ENCODE measurements around the gene BCAS4. TPM values are rescaled to one million over a fixed set of nuclear protein-coding genes. Genes with fewer than 3 reads are reported as not detected.

BCAS4 gene
- total and polyA plus RNA-seq, 8 donors, result under 0.01 to 7.2 (median 2.2) TPM; not detected in 1

DNA sequence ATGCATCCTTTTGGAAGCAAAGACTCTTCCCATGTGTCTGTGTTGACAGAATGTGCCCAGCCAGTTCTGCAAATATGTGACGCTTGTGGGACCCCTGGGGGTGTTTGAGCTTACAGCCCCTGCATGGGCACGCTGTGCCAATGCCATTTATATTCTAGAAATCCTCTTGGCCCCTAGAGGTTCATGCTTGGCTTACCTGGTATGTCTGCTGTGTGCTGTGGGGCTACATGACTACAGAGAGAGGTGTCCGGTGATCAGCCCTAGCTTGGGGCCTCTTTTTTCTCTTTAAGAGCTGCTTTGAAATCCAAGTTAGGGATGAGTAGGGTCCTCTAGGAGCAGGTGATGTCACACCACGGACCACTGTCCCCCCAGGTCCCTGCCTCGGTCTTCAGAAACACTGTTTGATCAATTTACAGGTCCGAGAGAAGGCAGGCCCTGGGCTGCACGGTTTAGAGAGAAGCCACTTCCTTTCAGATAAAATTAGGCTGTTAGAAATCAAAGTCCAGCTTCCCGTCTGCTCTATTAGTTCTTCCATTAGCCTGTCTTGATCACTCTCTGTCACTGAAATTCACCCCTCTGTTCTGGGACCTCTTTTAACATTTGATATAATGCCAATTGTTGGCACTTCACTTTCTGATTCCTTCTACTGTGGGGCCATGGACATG is 26.5 kb downstream of the BCAS4 start:
- Histone ChIP-seq H3K4me1 (peaks cover 12 to 55% (median 31%) of the 10 kb centered on the region in 4 donors), H3K27me3 (no peaks in the 10 kb centered on the region), H3K9me3 (no peaks in the 10 kb centered on the region), H3K27ac (no peak overlapping the region), H3K4me3 (no peak overlapping the region), H3K36me3 (no peaks in the 10 kb centered on the region)
- DNase-seq, result no peak
- TF ChIP-seq POLR2A (IDR thresholded peaks at IDR 0.05), result no peak
- no peak for TF ChIP-seq POLR2AphosphoS5 (IDR thresholded peaks at IDR 0.05)
- TF ChIP-seq, protein P1, sequence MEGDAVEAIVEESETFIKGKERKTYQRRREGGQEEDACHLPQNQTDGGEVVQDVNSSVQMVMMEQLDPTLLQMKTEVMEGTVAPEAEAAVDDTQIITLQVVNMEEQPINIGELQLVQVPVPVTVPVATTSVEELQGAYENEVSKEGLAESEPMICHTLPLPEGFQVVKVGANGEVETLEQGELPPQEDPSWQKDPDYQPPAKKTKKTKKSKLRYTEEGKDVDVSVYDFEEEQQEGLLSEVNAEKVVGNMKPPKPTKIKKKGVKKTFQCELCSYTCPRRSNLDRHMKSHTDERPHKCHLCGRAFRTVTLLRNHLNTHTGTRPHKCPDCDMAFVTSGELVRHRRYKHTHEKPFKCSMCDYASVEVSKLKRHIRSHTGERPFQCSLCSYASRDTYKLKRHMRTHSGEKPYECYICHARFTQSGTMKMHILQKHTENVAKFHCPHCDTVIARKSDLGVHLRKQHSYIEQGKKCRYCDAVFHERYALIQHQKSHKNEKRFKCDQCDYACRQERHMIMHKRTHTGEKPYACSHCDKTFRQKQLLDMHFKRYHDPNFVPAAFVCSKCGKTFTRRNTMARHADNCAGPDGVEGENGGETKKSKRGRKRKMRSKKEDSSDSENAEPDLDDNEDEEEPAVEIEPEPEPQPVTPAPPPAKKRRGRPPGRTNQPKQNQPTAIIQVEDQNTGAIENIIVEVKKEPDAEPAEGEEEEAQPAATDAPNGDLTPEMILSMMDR (IDR thresholded peaks at IDR 0.05), result no peak
- no peak for TF ChIP-seq EP300 (IDR thresholded peaks at IDR 0.05)
- intact Hi-C loops (cut with DNase I; ENCODE audit: low total_unique reads), result no loop called here
- 72 to 79% (median 76%) methylated on average over 8 of the region's 8 CpGs for WGBS, 5 donors

DNA sequence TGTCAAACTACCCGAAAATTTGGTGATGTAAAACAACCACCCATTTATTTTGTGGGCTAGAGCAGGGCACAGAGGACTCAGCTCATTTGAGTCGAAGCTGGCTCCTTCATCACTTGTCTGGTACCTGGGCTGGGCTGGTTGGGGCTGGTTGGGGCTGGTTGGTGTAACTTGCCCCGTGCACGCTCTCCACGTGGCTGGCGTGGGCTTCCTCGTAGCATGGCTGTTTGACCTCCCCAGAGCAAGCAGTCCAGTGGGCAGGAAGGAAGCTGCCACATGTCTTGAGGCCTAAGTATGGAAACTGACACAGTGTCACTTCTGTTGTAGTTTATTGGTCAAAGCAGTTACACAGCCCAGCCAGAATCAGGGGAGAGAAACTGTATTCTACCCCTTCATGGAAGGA is 27.1 kb downstream of the BCAS4 start:
- Histone ChIP-seq H3K4me1 (peaks cover 12 to 54% (median 29%) of the 10 kb centered on the region in 4 donors), H3K4me3 (no peak overlapping the region), H3K27ac (no peak overlapping the region), H3K9me3 (no peaks in the 10 kb centered on the region), H3K36me3 (no peaks in the 10 kb centered on the region), H3K27me3 (no peaks in the 10 kb centered on the region)
- TF ChIP-seq EP300 (IDR thresholded peaks at IDR 0.05) (no peak), POLR2A (IDR thresholded peaks at IDR 0.05) (no peak), POLR2AphosphoS5 (IDR thresholded peaks at IDR 0.05) (no peak)
- TF ChIP-seq, protein P1 (IDR thresholded peaks at IDR 0.05), result no peak
- intact Hi-C loops (cut with DNase I; ENCODE audit: low total_unique reads), result no loop called here
- DNase-seq, result no peak
- 78 to 83% (median 81%) methylated on average over 7 of the region's 7 CpGs for WGBS, 5 donors

DNA sequence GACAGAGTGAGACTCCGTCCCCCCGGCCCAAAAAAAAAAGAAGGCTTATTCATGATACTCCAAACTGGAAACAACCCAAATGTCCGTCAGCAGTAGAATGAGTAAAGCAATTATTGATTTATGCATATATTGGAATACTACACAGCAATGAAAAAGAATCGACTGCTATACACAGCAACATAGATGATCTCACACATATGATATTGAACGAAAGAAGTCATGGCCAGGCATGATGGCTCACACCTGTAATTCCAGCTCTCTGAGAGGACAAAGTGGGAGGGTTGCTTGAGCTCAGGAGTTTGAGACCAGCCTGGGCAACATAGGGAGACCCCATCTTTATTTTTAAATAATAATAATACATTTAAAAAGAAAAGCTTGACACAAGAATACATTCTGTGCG is 28.5 kb downstream of the BCAS4 start:
- intact Hi-C loops (cut with DNase I; ENCODE audit: low total_unique reads), result no loop called here
- no peak for DNase-seq
- peaks cover 7 to 46% (median 21%) of the 10 kb centered on the region in 4 donors for H3K4me1 ChIP-seq
- H3K27me3 ChIP-seq, result no peaks in the 10 kb centered on the region
- no peak overlapping the region for H3K4me3 ChIP-seq
- TF ChIP-seq POLR2A (IDR thresholded peaks at IDR 0.05) (no peak), POLR2AphosphoS5 (IDR thresholded peaks at IDR 0.05) (no peak), EP300 (IDR thresholded peaks at IDR 0.05) (no peak)
- TF ChIP-seq, protein P1 (IDR thresholded peaks at IDR 0.05), result no peak
- H3K27ac ChIP-seq, result peak overlapping the region in 4 of 5 donors; percentile 73 to 81 (median 78)
- H3K36me3 ChIP-seq, result no peaks in the 10 kb centered on the region
- H3K9me3 ChIP-seq, result no peaks in the 10 kb centered on the region
- WGBS, 5 donors, result 95 to 100% (median 98%) methylated on average over 6 of the region's 6 CpGs

DNA sequence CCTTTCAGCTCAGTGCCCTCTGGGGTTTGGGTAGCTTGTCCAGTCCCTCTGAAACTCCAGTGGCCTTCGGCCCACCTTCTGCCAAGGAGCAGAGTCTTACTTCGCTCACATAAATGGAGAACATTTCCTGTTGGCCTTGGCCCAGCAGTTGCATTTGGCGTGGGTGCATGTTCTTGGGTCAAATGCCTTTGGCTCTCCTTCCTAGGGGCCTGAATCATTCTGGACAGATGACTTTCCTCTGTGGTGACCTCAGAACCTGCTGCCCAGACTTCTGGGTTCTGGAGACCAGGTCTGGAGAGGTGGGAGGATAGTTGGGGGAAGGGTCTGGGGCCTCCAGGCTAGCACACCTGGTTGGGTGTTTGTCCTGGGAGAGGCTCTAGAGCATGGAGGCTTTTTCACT is 29.3 kb downstream of the BCAS4 start:
- DNase-seq, result peak; percentile 28 to 92
- TF ChIP-seq EP300 (IDR thresholded peaks at IDR 0.05), result peak; percentile 15
- no peak for TF ChIP-seq POLR2A (IDR thresholded peaks at IDR 0.05)
- peak; percentile 64 to 93 (median 76) for TF ChIP-seq POLR2AphosphoS5 (IDR thresholded peaks at IDR 0.05)
- intact Hi-C loops (cut with DNase I; ENCODE audit: low total_unique reads), result no loop called here
- Histone ChIP-seq H3K9me3 (no peaks in the 10 kb centered on the region), H3K27ac (peak overlapping the region; percentile 25 to 81 (median 77)), H3K4me3 (no peak overlapping the region), H3K4me1 (peaks cover 0 to 38% (median 15%) of the 10 kb centered on the region in 4 donors), H3K36me3 (no peaks in the 10 kb centered on the region), H3K27me3 (no peaks in the 10 kb centered on the region)
- 14 to 38% (median 21%) methylated on average over 3 of the region's 3 CpGs for WGBS, 5 donors

DNA sequence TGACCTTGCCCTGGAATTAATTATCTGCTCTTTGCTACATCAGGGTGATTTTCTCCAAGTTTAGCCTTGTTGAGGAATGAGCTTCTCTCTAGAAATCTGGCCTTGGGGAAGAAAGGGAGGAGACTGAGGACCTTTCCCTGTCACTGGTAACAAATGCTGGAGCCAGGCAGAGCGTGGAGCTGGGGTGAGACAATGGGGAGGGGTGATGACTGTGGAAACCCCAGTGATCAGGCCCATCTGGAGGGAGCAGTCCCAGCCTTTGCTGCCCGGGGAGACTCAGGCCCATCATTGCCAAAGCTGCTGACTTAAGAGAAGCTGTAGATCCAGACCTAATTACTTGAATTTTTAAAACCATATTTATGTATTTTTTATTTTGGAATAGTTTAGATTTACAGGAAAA is 31.3 kb downstream of the BCAS4 start:
- H3K9me3 ChIP-seq, result no peaks in the 10 kb centered on the region
- H3K36me3 ChIP-seq, result peaks cover 0 to 9% (median 0%) of the 10 kb centered on the region in 4 donors
- TF ChIP-seq, protein P1 (IDR thresholded peaks at IDR 0.05), result no peak
- TF ChIP-seq EP300 (IDR thresholded peaks at IDR 0.05) (no peak), POLR2AphosphoS5 (IDR thresholded peaks at IDR 0.05) (no peak), POLR2A (IDR thresholded peaks at IDR 0.05) (no peak)
- peaks cover 0 to 37% (median 14%) of the 10 kb centered on the region in 4 donors for H3K4me1 ChIP-seq
- intact Hi-C loops (cut with DNase I; ENCODE audit: low total_unique reads), result no loop called here
- no peaks in the 10 kb centered on the region for H3K27me3 ChIP-seq
- no peak for DNase-seq
- WGBS, 5 donors, result 65 to 91% (median 80%) methylated on average over 2 of the region's 2 CpGs
- H3K27ac ChIP-seq, result peak overlapping the region in 2 of 5 donors; percentile 58 to 77
- H3K4me3 ChIP-seq, result no peak overlapping the region
